ENCODE data around the gene RPS18. TPM values are rescaled to one million over a fixed set of nuclear protein-coding genes. Genes with fewer than 3 reads are reported as not detected.
A peak's percentile ranks its signal among the peaks of the same experiment; 100 is the strongest.

The RPS18 gene
- total and polyA plus RNA-seq, 9 of the 15 experiments (the other 6 are each of a cell fraction or from before 2014, with no cell fraction given), result 5,023 to 17,516 (median 8,131) TPM

DNA sequence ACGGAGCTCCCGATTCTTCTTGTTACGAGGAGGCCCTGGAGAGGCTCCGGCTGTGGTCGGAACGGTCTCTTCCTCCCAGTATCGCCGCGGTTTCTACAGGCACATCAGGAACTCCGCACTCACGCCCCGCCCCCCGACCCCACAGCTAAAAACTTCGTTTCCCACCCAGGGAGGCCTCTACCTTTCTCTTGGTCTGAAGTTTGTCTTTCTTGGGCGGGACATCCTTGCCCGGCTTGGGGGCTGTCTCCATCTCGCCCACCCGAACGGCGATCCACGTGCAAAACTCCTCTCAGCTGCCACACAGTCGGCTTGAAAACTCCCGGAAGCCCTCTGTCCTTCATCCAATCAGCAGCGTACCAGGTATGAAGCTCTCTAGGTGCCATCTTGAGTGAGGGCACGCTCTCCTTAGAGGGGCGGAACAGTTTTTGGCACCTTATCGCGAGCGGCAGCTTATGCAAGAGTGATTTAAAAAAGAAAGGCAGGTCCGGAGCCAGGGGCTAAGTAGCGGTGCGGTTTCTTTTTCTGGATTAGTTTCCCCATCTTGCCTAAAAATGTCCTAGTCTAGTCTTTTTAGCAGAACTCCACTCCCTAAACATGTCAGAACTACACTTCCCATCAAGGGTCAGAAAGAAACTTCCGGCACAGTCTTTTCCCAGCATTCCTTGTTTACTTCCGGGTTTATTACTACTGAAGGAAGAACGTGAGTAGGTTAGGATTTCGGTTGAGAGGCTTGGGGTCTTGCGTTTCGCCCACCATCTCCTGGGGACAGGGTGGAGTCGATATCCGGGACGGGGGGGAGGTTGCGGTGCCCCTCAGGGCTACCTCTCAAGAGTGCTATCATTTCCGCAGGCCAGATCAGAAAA, 17.3 kb downstream of the RPS18 start, which contains the start of the genes PFDN6 and WDR46 (continued):
- TF ChIP-seq, protein P1, sequence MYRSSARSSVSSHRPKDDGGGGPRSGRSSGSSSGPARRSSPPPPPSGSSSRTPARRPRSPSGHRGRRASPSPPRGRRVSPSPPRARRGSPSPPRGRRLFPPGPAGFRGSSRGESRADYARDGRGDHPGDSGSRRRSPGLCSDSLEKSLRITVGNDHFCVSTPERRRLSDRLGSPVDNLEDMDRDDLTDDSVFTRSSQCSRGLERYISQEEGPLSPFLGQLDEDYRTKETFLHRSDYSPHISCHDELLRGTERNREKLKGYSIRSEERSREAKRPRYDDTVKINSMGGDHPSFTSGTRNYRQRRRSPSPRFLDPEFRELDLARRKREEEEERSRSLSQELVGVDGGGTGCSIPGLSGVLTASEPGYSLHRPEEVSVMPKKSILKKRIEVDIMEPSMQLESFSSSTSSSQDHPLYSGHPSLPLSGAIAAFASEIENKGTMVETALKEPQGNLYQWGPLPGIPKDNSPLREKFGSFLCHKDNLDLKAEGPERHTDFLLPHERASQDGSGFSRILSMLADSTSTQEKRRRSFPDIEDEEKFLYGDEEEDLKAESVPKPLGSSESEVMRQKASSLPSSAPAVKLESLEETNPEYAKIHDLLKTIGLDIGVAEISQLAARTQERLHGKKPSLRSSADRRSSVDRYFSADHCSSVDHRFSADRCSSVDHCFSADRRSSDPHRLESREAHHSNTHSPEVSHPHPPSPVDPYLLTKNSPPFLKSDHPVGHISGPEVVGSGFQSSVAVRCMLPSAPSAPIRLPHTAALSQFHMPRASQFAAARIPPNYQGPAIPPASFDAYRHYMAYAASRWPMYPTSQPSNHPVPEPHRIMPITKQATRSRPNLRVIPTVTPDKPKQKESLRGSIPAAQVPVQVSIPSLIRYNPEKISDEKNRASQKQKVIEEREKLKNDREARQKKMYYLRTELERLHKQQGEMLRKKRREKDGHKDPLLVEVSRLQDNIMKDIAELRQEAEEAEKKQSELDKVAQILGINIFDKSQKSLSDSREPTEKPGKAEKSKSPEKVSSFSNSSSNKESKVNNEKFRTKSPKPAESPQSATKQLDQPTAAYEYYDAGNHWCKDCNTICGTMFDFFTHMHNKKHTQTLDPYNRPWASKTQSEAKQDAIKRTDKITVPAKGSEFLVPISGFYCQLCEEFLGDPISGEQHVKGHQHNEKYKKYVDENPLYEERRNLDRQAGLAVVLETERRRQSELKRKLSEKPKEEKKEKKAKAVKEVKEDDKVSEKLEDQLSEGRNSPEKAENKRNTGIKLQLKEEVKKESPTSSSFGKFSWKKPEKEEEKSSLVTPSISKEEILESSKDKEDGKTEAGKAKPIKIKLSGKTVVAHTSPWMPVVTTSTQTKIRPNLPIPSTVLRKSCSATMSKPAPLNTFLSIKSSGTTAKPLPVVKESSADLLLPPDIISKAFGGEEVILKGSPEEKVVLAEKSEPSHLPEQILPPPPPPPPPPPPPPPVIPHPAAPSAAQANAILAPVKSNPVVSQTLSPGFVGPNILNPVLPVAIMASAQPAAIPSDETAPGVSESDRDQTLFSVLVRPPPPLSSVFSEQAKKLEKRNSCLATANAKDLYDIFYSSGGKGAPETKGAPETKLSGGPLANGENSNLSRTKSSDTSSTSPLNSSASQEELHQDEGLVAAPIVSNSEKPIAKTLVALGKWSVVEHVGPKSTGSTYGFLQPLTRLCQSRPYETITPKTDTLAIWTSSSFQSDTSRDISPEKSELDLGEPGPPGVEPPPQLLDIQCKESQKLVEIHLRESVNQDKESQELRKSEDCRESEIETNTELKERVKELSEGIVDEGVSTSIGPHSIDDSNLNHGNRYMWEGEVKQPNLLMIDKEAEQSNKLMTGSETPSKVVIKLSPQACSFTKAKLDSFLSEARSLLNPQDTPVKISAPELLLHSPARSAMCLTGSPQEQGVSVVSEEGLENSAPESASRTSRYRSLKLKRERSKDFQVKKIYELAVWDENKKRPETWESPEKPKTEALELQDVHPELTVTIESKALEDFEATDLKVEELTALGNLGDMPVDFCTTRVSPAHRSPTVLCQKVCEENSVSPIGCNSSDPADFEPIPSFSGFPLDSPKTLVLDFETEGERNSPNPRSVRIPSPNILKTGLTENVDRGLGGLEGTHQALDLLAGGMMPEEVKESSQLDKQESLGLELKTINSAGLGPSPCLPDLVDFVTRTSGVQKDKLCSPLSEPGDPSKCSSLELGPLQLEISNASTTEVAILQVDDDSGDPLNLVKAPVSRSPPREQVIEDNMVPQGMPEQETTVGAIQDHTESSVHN (IDR thresholded peaks at IDR 0.05; ENCODE audit: borderline replicate concordance in 1 of 2, low read depth in 1 of 2), result no peak; a peak in 1 of 4 replicates
- TF ChIP-seq PURB (CRISPR knock-in tag; IDR thresholded peaks at IDR 0.05; ENCODE audit: low read depth) (no peak), TRIM28 (IDR thresholded peaks at IDR 0.05) (no peak; the same call in 1 of the 2 replicates), PPARD (CRISPR knock-in tag; IDR thresholded peaks at IDR 0.05) (no peak), EP300 (IDR thresholded peaks at IDR 0.05; ENCODE audit: low read length) (no peak; the same call in 1 of the 2 replicates), MXI1 (IDR thresholded peaks at IDR 0.05; ENCODE audit: low read depth, low read length) (peak; percentile 97), MEF2A (IDR thresholded peaks at IDR 0.05; ENCODE audit: control insufficient read depth, low read depth, low read length) (no peak), XRCC4 (IDR thresholded peaks at IDR 0.05; ENCODE audit: extremely low read depth, insufficient read depth, insufficient read length) (no peak), ZKSCAN3 (CRISPR knock-in tag; IDR thresholded peaks at IDR 0.05) (no peak)
- TF ChIP-seq, protein P2, sequence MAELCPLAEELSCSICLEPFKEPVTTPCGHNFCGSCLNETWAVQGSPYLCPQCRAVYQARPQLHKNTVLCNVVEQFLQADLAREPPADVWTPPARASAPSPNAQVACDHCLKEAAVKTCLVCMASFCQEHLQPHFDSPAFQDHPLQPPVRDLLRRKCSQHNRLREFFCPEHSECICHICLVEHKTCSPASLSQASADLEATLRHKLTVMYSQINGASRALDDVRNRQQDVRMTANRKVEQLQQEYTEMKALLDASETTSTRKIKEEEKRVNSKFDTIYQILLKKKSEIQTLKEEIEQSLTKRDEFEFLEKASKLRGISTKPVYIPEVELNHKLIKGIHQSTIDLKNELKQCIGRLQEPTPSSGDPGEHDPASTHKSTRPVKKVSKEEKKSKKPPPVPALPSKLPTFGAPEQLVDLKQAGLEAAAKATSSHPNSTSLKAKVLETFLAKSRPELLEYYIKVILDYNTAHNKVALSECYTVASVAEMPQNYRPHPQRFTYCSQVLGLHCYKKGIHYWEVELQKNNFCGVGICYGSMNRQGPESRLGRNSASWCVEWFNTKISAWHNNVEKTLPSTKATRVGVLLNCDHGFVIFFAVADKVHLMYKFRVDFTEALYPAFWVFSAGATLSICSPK (IDR thresholded peaks at IDR 0.05; ENCODE audit: borderline replicate concordance), result no peak
- TF ChIP-seq, protein P3, sequence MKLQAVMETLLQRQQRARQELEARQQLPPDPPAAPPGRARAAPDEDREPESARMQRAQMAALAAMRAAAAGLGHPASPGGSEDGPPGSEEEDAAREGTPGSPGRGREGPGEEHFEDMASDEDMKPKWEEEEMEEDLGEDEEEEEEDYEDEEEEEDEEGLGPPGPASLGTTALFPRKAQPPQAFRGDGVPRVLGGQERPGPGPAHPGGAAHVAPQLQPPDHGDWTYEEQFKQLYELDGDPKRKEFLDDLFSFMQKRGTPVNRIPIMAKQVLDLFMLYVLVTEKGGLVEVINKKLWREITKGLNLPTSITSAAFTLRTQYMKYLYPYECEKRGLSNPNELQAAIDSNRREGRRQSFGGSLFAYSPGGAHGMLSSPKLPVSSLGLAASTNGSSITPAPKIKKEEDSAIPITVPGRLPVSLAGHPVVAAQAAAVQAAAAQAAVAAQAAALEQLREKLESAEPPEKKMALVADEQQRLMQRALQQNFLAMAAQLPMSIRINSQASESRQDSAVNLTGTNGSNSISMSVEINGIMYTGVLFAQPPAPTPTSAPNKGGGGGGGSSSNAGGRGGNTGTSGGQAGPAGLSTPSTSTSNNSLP (IDR thresholded peaks at IDR 0.05; ENCODE audit: borderline replicate concordance, low read depth, low read length), result no peak
- TF ChIP-seq, protein P4, sequence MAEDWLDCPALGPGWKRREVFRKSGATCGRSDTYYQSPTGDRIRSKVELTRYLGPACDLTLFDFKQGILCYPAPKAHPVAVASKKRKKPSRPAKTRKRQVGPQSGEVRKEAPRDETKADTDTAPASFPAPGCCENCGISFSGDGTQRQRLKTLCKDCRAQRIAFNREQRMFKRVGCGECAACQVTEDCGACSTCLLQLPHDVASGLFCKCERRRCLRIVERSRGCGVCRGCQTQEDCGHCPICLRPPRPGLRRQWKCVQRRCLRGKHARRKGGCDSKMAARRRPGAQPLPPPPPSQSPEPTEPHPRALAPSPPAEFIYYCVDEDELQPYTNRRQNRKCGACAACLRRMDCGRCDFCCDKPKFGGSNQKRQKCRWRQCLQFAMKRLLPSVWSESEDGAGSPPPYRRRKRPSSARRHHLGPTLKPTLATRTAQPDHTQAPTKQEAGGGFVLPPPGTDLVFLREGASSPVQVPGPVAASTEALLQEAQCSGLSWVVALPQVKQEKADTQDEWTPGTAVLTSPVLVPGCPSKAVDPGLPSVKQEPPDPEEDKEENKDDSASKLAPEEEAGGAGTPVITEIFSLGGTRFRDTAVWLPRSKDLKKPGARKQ (CRISPR knock-in tag; IDR thresholded peaks at IDR 0.05), result no peak

Data from K562 (cell line).